Body of pancreas (tissue), 4 donors: ENCODE data around the gene MCAT. TPM values are rescaled to one million over a fixed set of nuclear protein-coding genes. Genes with fewer than 3 reads are reported as not detected.

ENCODE experiments used
- ATAC-seq: fragments of 150-250 bp; one replicate; pipeline ENCODE4 v1.9.1; 2016
- DNase-seq, 4 donors: peaks; one replicate each; pipeline ENCODE4 v3.0.0-alpha.2; 2019
- H3K27ac ChIP-seq, 4 donors: fragments of 200-600 bp; sonication (generic); 1 replicate in 3 of 4; 2 replicates in 1 of 4; pipeline versions ENCODE4 v1.5.1 to v1.6.1; 2016 to 2019; ENCODE audit warnings: mild to moderate bottlenecking in 1 of 4, mixed read lengths in 1 of 4, moderate library complexity in 1 of 4
- H3K27me3 ChIP-seq, 2 donors: fragments of 200-600 bp; sonication (generic); one replicate each; pipeline ENCODE4 v1.6.0; 2016; ENCODE audit warnings: mild to moderate bottlenecking in 1 of 2
- H3K36me3 ChIP-seq, 2 donors: fragments of 200-600 bp; sonication (generic); replicated peaks in 1 of 2; 2 replicates each; pipeline ENCODE4 v1.5.1; 2016; ENCODE audit warnings: low read depth in 2 of 2; ENCODE audit not compliant: insufficient read depth in 1 of 2
- H3K4me1 ChIP-seq: fragments of 200-600 bp; sonication (generic); one replicate; pipeline ENCODE4 v1.6.0; 2016
- H3K4me3 ChIP-seq, 2 donors: fragments of 200-600 bp; sonication (generic); 1 replicate in 1 of 2; 2 replicates in 1 of 2; pipeline ENCODE4 v1.5.1; 2016 to 2019
- H3K9me3 ChIP-seq, 3 donors: fragments of 200-600 bp; sonication (generic); 1 replicate in 2 of 3; 2 replicates in 1 of 3; pipeline ENCODE4 v1.5.1; 2016
- CTCF ChIP-seq, 7 experiments: fragments of 450-650 bp in 4 of 7; fragments of 200-600 bp in 3 of 7; sonication (generic) in 3 of 7; IDR thresholded peaks; one replicate each; pipeline ENCODE4 v1.5.1; 2016 to 2019; ENCODE audit warnings: antibody characterized with exemption in 7 of 7
- POLR2A ChIP-seq, 3 donors: fragments of 450-650 bp; IDR thresholded peaks; one replicate each; pipeline ENCODE4 v1.6.1; 2016; ENCODE audit warnings: antibody characterized with exemption in 3 of 3, mild to moderate bottlenecking in 2 of 3
- WGBS, 2 donors: methylation state at CpG; one replicate each; pipeline ENCODE4 v1.1.5; 2017; 5-methylcytosine and 5-hydroxymethylcytosine counted together
- intact Hi-C: fragments of 100-400 bp; cut with DNase I; formaldehyde crosslinking; loops from one replicate; pipeline ENCODE4 v1.15.1; 2023
- total RNA-seq, 2 donors: library from RNA; depleted of rRNA; stranded (reverse); fragments of >200 nt; gene quantifications; one replicate each; pipeline ENCODE4 v1.1.0, GENCODE V29; 2016

The MCAT gene
- total RNA-seq, 2 donors from 2014 or later, result 28.8 to 50.8 TPM

- DNase-seq (no peak), ATAC-seq (no peak)
- no peaks in the 10 kb centered on the region for H3K9me3 ChIP-seq
- no peak overlapping the region for H3K27ac ChIP-seq
- WGBS, 2 donors, result 77 to 93% methylated on average over 6 to 36 of the region's 39 CpGs
- H3K4me3 ChIP-seq, result no peak overlapping the region
- no peaks in the 10 kb centered on the region for H3K4me1 ChIP-seq
- intact Hi-C loops, result no loop called here
- H3K36me3 ChIP-seq, result peaks cover 9 to 28% of the 10 kb centered on the region in 2 donors
- H3K27me3 ChIP-seq, result no peaks in the 10 kb centered on the region
- no peak for TF ChIP-seq CTCF (IDR thresholded peaks at IDR 0.05)
- no peak for TF ChIP-seq POLR2A (IDR thresholded peaks at IDR 0.05)
Observed at GRCh38 chr22:43173976-43174720, 30.9 kb upstream of the MCAT start.

- Histone ChIP-seq H3K27ac (no peak overlapping the region), H3K36me3 (peaks cover 9 to 24% of the 10 kb centered on the region in 2 donors), H3K9me3 (no peaks in the 10 kb centered on the region), H3K4me1 (no peaks in the 10 kb centered on the region), H3K4me3 (no peak overlapping the region), H3K27me3 (no peaks in the 10 kb centered on the region)
- intact Hi-C loops, result no loop called here
- ATAC-seq, result no peak
- TF ChIP-seq POLR2A (IDR thresholded peaks at IDR 0.05), result no peak
- no peak for TF ChIP-seq CTCF (IDR thresholded peaks at IDR 0.05)
- no peak for DNase-seq
- 96% methylated on average over 9 of the region's 9 CpGs; no CpG with 5 or more reads in 1 of the 2 donors for WGBS, 2 donors
Observed at GRCh38 chr22:43173566-43173965, 30.4 kb upstream of the MCAT start.

- Histone ChIP-seq H3K9me3 (no peaks in the 10 kb centered on the region), H3K27ac (no peak overlapping the region), H3K4me3 (no peak overlapping the region), H3K4me1 (no peaks in the 10 kb centered on the region), H3K36me3 (peaks cover 9 to 19% of the 10 kb centered on the region in 2 donors), H3K27me3 (no peaks in the 10 kb centered on the region)
- DNase-seq, result no peak
- TF ChIP-seq CTCF (IDR thresholded peaks at IDR 0.05), result no peak
- no peak for TF ChIP-seq POLR2A (IDR thresholded peaks at IDR 0.05)
- 89 to 92% methylated on average over 17 to 19 of the region's 19 CpGs for WGBS, 2 donors
- no peak for ATAC-seq
- intact Hi-C loops, result no loop called here
Observed at GRCh38 chr22:43172191-43172590, 29.0 kb upstream of the MCAT start.

GRCh38 chr22:43171607-43172006 lies 28.4 kb upstream of the MCAT start:
- WGBS, 2 donors, result 82 to 100% methylated on average over 2 to 12 of the region's 12 CpGs
- no peak overlapping the region for H3K27ac ChIP-seq
- intact Hi-C loops, result no loop called here

More at GRCh38 chr22:43171607-43172006, 28.4 kb upstream of the MCAT start:
- no peaks in the 10 kb centered on the region for H3K4me1 ChIP-seq
- DNase-seq (no peak), ATAC-seq (no peak)
- no peaks in the 10 kb centered on the region for H3K27me3 ChIP-seq
- H3K36me3 ChIP-seq, result peaks cover 9 to 19% of the 10 kb centered on the region in 2 donors
- TF ChIP-seq CTCF (IDR thresholded peaks at IDR 0.05) (no peak), POLR2A (IDR thresholded peaks at IDR 0.05) (no peak)
- H3K9me3 ChIP-seq, result no peaks in the 10 kb centered on the region
- H3K4me3 ChIP-seq, result no peak overlapping the region
